Uterus (tissue), 2 donors: ENCODE data around the gene ZMIZ2.
"Not testable (repeated sequence)": the region's sequence is repeated elsewhere in the genome, so short reads cannot be mapped to it uniquely, and the experiment has no call there.

Source experiments
- CTCF ChIP-seq, 4 experiments: fragments of 200-600 bp in 2 of 4; fragments of 450-650 bp in 2 of 4; sonication (generic) in 2 of 4; IDR thresholded peaks; one replicate each; pipeline ENCODE4 v1.5.1; 2016 to 2019; ENCODE audit warnings: antibody characterized with exemption in 4 of 4, mild to moderate bottlenecking in 2 of 4, moderate library complexity in 1 of 4
- POLR2A ChIP-seq, 2 donors: fragments of 450-650 bp; IDR thresholded peaks; one replicate each; pipeline ENCODE4 v1.6.1; 2016; ENCODE audit warnings: antibody characterized with exemption in 2 of 2, mild to moderate bottlenecking in 1 of 2, moderate library complexity in 1 of 2

- TF ChIP-seq POLR2A, CTCF (IDR thresholded peaks at IDR 0.05): not testable (repeated sequence)
Observed at GRCh38 chr7:44785218-44785617, 36.6 kb downstream of the ZMIZ2 start.
